ENCODE measurements around the gene CFAP77.
"Not testable (repeated sequence)": the region's sequence is repeated elsewhere in the genome, so short reads cannot be mapped to it uniquely, and the experiment has no call there.

Gene CFAP77

DNA sequence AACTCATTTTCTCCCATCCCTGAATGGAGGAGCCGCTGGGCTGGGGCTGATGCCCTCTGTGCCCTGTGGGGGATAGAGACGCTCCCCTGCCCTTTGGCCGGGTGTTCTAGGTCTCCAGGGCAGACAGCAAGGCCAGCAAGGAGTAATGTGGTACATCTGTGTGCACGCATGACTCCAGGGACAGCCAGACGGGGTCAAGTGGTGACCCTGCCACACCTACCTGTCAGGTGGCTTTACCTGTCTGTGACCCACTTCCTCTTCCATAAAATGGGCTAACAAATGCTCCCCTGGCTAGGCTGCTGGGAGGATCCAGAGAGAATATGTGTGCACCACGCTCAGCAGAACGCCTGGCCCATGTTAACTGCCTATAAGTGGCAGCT lies 137.0 kb downstream of the CFAP77 start:
- DNase-seq (ENCODE audit: low spot score): no peak

DNA sequence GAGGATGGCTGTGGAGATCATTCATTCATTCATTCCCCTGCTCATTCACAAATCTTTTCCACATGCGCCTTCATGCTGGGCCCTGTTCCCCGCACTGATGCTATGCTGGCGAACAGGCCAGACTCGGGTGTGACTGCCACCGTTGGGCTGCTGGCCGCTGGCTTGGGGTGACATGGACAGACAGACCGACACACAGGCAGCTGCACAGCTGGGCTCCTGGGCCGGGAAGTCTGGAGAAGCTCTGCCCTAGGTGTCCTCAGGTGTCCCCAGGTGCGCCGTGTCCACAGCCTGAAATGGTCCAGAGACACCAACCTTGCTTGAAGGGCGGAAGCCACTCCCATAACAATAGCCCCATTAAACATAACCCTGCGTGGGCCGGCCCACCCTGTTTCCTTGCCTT lies 137.4 kb downstream of the CFAP77 start:
- no peak for DNase-seq (ENCODE audit: low spot score)

DNA sequence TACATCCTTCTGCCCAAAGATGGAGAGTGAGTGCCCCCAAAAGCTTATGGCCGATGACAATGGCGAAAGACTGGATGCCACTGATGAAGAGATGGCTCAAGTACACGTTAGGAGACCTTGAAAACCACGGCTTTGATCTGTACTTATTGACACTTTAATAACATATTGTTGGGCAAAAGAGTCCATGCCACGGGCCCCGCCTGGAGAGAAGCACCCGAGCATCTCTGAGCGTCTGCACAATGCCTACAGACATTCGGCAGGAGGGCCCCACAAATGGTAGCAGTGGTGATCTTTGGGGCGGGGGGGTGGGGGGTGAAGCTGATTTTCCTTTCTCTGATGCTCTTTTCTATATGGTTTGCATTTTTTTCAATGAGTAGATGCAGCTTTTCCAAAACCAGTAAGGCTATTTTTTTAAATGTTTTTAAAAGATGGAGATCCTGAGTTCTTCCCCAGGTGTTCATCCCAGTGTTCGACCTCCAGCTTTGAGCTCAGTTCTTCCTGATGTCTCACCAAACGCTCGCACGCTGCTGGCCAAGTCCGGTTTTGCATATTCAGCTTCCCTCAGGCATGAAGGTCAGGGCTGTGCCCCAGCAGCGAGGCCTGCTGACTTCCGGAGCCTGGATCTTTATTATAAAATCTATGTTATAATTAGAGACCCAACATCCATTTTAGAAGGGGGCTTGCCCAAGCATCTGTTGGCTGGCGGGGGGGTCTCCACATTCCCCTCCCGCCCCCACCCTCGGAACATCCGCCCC lies 138.1 kb downstream of the CFAP77 start:
- peak; percentile 37 for DNase-seq (ENCODE audit: low spot score)

DNA sequence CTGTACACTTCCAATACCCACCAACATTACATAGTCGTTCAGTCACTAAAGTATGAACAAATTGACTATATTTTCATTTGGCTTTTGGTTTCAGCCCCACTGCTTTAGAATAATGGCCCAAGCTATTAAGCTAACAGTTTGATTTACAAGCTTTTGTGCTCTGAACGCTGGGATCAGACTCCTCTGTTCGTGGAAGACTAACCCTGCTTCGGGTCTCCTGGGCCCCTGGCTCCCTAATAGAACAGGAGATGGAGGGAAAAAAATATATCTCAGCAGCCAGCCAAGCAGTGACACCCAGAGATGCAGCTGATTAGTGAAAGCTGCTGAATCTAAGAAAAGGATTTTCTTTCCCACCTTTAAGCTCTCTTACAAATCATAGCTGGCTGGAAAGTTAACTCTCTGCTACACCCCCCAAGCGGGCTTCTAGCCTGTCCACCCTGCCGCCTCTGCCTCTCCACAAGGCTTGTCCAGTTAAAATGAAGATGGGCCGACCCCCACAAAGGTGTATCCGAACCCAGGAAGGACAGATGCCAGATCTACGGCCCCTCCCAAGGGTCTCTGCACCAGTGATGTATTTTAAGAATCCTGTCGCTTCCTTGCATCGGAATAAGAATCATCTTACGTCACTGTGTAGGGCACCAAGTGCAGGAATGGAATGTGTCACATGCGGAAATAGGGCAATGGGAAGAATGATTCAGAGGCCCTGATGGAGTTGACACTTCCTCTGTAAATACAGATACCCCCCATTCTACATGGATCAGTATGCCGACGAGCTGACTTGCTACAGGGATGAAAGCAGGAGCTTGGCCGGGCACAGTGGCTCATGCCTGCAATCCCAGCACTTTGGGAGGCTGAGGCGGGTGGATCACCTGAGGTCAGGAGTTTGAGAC lies 139.0 kb downstream of the CFAP77 start:
- no peak for DNase-seq (ENCODE audit: low spot score)

DNA sequence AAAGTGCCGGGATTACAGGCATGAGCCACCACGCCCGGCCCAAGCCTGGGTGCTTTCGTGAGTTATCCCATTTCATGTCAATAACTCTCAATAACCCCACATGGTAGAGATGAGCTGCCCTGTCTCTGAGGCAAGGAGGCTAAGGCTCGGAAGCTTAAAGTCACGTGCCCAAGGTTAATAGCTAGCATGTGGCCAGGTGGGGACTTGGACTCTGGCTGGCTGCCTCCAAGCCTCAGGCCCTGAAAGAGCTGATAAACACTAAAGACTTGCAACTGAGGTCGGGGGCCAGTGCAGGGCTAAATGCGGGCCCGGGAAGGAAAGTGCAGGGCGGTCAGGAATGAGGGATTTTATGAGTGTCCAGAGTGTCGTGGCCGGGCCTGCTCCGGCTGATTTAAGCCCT lies 141.5 kb downstream of the CFAP77 start:
- DNase-seq (ENCODE audit: low spot score): no peak

DNA sequence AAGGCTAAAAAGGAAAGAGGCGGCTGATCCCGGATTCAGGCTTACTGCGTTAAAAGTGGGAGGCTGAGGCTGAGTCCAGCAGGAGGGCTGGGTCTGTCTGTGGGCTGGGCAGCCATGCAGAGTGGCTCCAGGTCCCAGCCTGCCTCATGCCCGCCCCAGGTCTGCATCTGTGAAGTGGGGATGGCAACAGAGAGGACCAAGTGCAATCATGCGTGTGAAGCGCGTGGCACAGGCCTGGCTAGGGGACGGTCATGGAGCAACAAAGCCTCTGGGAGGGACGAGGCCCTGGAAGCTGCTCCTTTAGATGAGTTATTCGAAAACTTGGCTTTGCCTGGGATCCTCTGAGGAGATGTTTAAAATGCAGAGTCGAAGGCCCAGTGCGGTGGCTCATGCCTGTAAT lies 142.0 kb downstream of the CFAP77 start:
- no peak for DNase-seq (ENCODE audit: low spot score)

DNA sequence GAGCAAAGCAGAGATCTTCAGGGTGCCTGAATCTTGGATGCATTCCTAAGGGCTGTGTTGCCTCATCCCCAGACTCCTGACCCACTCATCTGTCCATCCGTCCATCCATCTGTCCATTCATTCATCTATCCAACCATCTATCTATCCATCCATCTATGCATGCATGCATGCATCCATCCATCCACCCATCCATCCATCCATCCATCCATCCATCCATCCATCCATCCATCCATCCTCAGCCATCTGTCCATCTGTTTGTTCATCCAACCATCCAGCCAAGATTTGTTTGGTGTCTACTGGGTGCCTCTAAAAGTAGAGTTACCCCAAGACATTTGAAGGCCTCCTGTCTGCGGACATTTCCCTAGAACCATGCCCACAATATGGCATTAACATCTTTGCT lies 144.7 kb downstream of the CFAP77 start:
- no peak for DNase-seq (ENCODE audit: low spot score)

DNA sequence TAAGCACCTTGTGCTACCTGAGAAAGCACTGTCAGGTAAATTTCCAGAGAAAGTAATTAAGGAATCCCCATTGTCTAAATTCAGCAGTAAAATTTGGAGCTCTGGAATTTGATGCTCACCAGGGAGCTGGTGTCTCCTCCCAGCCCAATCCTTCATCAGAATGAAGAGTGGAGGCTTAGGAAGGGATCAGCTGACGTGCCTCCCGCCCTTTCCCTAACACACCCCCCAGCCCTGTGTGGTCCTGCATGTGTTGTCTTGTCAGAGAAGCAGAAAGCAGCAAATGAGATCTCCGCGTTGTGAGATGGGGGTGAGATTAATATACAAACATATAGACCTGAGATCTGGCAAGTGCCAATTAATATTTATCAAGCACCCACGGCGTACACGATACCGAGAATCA lies 145.5 kb downstream of the CFAP77 start:
- no peak for DNase-seq (ENCODE audit: low spot score)

DNA sequence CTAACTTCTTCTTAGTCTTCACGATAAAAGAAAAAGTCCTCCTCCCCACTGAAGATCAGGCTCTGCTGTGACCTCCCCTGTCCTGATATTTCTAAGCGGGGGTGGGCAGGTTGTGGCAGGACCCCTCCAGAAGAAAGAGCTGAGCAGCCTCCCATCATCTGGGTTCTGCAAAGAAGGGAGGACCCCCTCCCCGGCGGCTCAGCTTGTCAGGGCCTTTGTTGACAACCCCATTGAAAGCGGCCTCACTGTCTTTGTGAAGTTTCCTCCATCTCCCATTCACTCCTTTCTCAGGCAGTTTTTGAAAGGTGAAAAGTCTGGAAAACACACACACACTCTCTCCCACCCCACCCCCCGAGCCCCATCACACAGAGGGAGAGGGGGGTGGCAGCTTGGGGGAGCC lies 146.2 kb downstream of the CFAP77 start:
- no peak for DNase-seq (ENCODE audit: low spot score)

DNA sequence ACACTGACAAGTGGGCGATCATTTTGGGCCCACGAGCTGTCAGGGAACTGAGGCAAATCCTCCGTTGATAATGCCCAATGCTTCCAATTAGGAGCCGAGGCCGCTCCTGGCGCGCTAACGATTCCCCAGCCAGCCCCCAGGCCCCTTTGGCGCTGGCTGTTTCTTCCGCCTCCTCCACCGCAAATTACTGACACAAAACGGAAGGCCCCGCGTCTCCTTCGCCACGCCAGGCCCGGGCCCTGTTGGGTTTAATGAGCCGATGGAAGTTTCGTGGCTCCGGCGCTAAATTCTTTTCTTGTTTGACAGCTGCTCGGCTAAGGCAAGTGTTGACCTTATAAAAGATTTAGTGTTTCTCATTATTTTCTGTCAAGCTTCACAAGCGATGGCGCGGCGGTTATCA lies 146.7 kb downstream of the CFAP77 start:
- DNase-seq (ENCODE audit: low spot score): no peak

DNA sequence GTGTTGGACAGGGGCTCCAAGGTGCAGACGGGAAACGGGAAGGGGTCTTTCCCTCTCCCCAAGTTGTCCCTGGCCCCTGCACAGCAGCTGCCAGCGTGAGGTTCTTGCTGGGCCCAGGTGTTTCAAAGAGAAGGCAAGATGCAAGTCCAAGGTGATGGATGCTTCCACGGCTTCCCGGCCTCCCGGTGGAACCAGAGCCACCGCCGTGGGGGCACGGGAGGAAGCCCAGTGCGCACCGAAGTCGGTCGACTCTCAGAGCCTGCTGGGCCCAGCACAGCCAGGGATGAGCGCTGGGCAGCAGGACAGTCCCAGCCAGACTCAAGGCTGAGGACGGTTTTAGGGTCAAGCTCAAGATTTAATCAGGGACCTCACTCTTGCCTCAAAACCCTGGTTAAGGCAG lies 147.1 kb downstream of the CFAP77 start:
- DNase-seq (ENCODE audit: low spot score): no peak

DNA sequence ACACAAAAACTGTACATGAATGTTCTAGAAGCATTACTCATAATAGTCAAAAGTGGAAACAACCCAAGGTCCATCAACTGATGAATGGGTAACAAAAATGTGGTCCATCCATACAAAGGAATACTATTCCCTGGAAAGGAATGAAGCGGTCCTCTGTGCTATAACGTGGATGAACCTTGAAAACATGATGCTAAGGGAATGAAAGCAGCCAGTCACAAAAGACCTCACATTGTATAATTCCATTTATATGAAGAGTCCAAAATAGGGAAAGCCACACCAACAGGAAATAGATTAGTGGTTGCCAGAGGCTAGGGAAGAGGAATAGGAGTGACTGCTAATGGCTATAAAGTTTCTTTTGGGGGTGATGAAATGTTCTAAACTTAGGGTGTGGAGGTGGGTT lies 149.7 kb downstream of the CFAP77 start:
- no peak for DNase-seq (ENCODE audit: low spot score)

DNA sequence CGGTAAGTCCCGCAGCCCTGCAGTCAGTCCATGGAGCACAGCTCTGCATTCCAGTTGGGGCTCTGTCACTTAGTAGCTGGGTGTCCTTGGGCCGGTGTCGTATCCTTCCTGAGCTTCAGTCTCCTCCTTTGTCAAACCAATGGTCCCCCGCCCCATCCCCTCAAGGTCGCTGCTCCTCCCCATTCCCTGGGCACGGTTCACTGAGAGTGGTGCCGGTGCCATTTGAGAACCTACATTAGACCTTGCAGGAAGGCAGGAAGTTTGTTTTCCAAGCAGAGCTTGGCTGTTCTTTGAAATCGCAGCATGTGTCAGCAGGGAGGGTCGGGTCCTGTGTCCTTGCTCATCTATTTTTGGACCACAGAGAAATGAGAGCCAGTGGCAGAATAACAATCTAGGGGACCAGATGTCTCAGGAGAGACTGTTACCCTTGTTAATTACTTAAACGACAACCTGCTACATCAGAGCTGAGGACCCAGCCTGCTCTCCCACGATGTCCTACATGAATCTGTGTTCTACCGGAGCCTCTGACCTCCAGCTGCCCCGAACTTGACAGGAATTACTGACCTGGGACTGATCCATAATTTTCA lies 150.7 kb downstream of the CFAP77 start:
- peak; percentile 50 for DNase-seq (ENCODE audit: low spot score)

DNA sequence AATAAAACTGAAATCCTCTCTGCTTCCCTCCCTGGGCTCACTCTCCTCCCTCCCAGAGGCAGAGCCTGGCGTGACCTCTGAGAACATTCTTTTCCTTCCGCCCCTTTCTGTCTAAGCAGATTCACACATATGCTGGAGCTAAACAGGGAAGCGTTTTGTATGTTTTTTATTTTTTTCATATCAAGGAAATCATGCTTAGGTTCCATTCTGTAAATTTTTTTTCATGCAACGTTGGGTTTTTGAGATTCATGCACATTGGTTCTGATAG lies 152.2 kb downstream of the CFAP77 start:
- no peak for DNase-seq (ENCODE audit: low spot score)

DNA sequence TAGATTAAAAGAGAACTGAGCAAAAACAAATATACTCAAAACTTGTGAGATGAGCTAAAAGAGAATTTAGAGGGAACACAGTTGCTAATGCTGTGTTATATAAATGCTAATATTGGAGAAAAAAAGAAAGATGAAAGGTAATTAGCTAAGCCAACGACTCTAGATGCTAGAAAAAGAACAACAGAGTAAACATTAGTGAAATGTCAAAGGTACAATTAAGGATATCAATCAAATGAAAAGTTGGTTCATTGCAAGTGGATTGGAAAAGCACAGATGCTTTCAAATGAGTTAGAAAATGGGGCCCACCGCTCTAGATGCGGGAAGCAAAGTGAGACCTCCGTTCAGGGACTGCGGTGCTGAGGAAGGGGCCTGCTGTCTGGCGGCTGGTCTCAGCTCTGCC lies 154.5 kb downstream of the CFAP77 start:
- no peak for DNase-seq (ENCODE audit: low spot score)

DNA sequence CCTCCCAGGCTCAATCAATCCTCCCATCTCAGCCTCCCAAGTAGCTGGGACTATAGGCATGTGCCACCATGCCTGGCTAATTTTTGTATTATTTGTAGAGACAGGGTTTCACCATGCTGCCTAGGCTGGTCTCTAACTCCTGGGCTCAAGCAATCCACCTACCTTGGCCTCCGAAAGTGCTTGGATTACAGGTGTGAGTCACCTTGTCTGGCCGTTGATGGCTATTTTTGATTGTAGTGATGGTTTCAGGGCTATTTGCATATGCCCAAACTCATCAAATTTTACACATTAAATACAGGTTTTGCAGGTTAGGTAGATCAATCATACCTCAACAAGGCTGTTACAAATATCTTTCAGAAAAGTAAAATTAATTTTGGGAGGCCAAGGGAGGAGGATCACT lies 158.8 kb downstream of the CFAP77 start:
- not testable (repeated sequence) for DNase-seq (ENCODE audit: low spot score)

DNA sequence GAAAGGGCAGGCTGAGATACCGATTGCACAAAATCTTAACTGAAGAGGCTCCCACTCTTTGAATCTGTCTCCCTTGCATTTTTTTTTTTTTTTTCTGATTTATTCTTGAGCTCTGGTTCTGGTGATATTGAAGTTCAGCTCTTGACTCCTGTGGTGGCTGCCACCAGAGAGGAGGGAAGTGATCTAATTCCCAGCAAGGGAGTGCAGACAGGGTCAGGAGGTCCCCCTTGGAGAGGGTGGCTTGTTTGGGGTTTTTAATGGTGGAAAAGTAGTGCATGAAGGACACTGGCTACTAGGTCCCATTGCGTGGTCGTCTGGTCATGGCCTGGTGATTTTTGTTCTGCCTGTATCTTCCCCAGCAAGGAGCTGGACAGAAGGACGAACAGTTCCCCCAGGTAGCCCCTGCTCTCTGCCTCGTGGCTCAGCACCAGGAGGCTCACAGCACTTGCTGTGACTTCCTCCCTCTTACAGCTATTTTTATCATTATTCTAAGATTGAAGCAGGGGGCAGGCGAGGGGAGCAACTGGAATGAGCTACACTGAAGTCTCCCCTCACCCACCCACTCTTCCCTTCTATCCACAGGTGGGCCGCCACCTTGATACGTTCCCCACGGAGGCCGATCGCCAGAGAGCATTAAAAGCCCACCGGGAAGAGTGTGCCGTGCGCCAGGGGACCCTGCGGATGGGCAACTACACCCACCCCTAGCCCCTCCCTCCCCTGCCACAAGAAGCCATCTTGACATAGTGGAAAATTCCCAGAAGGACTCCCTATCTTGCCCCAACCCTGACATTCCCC lies 162.0 kb downstream of the CFAP77 start:
- DNase-seq (ENCODE audit: low spot score): no peak

DNA sequence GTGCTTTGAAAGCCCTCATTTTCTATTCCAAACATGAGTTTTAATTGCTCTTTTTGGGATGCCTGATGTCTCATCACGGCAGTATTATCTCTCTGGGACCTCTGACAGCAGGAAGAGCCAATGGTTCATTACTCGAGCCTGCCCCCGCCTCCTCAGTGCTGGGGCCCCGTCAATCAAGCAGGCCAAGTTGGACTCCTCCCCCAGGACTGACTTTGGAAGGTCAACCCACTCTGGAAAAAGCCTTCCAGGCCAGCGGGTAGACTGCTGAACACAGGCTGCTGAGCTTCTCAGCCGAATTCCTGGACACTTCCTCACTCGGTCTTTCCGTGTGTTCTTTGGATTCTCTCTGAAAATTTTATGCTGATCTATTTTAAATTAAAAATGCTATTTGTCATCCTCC lies 162.9 kb downstream of the CFAP77 start:
- no peak for DNase-seq (ENCODE audit: low spot score)

DNA sequence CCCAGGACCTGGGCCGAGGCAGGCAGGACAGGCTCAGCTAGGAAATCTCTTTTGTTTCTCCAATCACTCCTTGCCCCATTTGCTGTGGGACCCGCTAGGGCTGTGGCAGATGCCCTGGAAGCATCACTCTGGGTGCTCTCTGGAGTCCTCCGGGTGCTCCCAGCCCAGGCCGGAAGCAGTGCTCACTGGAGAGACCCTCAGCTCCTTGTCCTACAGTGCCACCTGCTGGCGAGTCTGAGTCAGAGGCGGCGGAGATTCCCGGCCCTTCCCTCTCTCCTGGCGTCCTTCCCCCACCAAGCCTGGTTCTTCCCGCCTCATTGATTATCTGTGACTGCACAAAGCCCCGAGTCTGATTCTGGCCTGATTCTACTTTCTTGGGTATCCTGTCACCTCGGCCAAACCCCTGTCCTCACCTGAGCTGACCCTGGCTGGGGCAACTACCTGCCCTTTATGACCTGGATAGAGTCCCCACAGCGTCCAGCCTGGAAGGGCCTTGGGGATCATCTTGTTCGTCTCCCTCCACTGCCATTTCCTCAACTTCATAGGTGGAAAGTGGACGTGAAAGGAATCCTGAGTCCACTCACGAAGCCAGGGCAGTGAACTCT lies 165.1 kb downstream of the CFAP77 start:
- DNase-seq (ENCODE audit: low spot score): peak; percentile 83

DNA sequence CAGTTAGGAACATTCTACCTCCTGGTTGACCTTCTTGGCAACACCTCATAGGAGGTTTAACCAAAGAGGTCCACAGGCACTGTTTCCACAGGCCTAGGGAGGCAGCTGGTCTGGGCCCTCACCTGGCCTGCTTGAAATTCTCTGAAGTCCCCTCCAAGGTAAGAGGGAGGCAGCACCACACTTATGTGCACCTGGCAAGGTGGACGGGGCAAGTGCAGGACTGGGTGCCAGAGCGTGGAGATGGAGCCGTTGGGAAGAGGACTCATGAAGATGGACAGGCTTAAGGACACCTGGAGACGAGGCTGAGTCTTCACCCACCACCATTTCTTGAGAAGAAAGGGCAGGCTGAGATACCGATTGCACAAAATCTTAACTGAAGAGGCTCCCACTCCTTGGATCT lies 165.8 kb downstream of the CFAP77 start:
- DNase-seq (ENCODE audit: low spot score): no peak

DNA sequence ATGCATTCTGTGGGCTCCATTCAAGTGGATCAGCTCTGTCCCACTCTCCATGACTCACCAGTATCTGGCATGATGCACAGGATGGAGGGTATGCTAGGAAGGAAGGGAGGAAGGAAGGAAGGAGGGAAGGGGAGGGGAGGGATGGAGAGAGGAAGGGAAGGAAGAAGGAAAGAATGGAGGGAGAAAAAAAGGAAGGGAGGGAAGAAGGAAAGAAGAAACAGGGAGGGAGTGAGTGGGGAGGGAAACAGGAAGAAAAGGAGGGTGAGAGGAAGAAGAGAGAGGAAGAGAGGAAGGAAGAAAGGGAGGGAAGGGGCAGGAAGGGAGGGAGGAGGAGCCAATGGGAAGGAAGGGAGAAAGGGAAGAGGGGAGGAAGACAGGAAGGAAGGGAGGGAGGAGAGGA lies 167.1 kb downstream of the CFAP77 start:
- no peak for DNase-seq (ENCODE audit: low spot score)
